MV-4-11 (cell line): Measurements from ENCODE around the gene ACBD6.
"Not testable (repeated sequence)": the region's sequence is repeated elsewhere in the genome, so short reads cannot be mapped to it uniquely, and the experiment has no call there.

Experiments used
- DNase-seq: peaks from one replicate; lab custom pipeline; 2025; lab: John Stamatoyannopoulos, UW

Gene ACBD6

GRCh38 chr1:180415985-180416633 is 86.3 kb downstream of the ACBD6 start:
- peak; percentile 30 for DNase-seq

- no peak for DNase-seq
Measured at GRCh38 chr1:180415236-180415848, 87.0 kb downstream of the ACBD6 start.

- DNase-seq: no peak
Measured at GRCh38 chr1:180412583-180412982, 89.8 kb downstream of the ACBD6 start.

- not testable (repeated sequence) for DNase-seq
Measured at GRCh38 chr1:180408128-180408527, 94.2 kb downstream of the ACBD6 start.

- no peak for DNase-seq
Measured at GRCh38 chr1:180407051-180407450, 95.3 kb downstream of the ACBD6 start.

GRCh38 chr1:180402551-180402950 is 99.8 kb downstream of the ACBD6 start:
- no peak for DNase-seq

- peak; percentile 24 for DNase-seq
Measured at GRCh38 chr1:180402001-180402400, 100.4 kb downstream of the ACBD6 start.

- DNase-seq: peak; percentile 86
Measured at GRCh38 chr1:180397175-180397574, 105.2 kb downstream of the ACBD6 start.

GRCh38 chr1:180392427-180393145 is 109.8 kb downstream of the ACBD6 start:
- DNase-seq: no peak

- DNase-seq: no peak
Measured at GRCh38 chr1:180392020-180392419, 110.4 kb downstream of the ACBD6 start.

- DNase-seq: no peak
Measured at GRCh38 chr1:180387413-180387812, 115.0 kb downstream of the ACBD6 start.

GRCh38 chr1:180386745-180387367 is 115.5 kb downstream of the ACBD6 start:
- DNase-seq: no peak

GRCh38 chr1:180385144-180385543 is 117.2 kb downstream of the ACBD6 start:
- DNase-seq: no peak

GRCh38 chr1:180384286-180385005 is 117.9 kb downstream of the ACBD6 start:
- DNase-seq: no peak

- no peak for DNase-seq
Measured at GRCh38 chr1:180382326-180383115, 119.9 kb downstream of the ACBD6 start.

- no peak for DNase-seq
Measured at GRCh38 chr1:180381184-180381580, 121.2 kb downstream of the ACBD6 start.

GRCh38 chr1:180380259-180381183 is 121.9 kb downstream of the ACBD6 start:
- no peak for DNase-seq

GRCh38 chr1:180376800-180377199 is 125.6 kb downstream of the ACBD6 start:
- DNase-seq: no peak

- no peak for DNase-seq
Measured at GRCh38 chr1:180376253-180376652, 126.1 kb downstream of the ACBD6 start.

- DNase-seq: no peak
Measured at GRCh38 chr1:180372728-180373127, 129.6 kb downstream of the ACBD6 start.
